Astrocyte (in vitro differentiated cells and primary cell): Measurements from ENCODE around the gene DYNC1LI2. TPM values are rescaled to one million over a fixed set of nuclear protein-coding genes. Genes with fewer than 3 reads are reported as not detected.

Experiments
- DNase-seq: peaks from one replicate; pipeline ENCODE4 v3.0.0-alpha.2; 2010; ENCODE audit warnings: low read depth
- FAIRE-seq: peaks from 2 replicates; lab custom pipeline; 2011; peaks lifted over from hg19 to GRCh38; lab: Jason Lieb, UNC
- H2AFZ ChIP-seq: 2 replicates; pipeline ENCODE4 v1.6.0; 2012; ENCODE audit warnings: low read depth, low read length, inconsistent platforms
- H3K27ac ChIP-seq: 2 replicates; pipeline ENCODE4 v1.5.1; 2011; ENCODE audit warnings: low read depth, low read length, inconsistent platforms
- H3K27me3 ChIP-seq: 2 replicates; pipeline ENCODE4 v1.6.0; 2011; ENCODE audit warnings: low read length, inconsistent platforms; ENCODE audit not compliant: insufficient read depth
- H3K36me3 ChIP-seq: 2 replicates; pipeline ENCODE4 v1.5.1; 2011; ENCODE audit warnings: low read length, inconsistent platforms; ENCODE audit not compliant: insufficient read depth
- H3K4me1 ChIP-seq: 2 replicates; pipeline ENCODE4 v1.5.1; 2011; ENCODE audit warnings: low read length, inconsistent platforms; ENCODE audit not compliant: insufficient read depth
- H3K4me2 ChIP-seq: 2 replicates; pipeline ENCODE4 v1.6.0; 2012; ENCODE audit warnings: low read length, inconsistent platforms
- H3K4me3 ChIP-seq: 2 replicates; pipeline ENCODE4 v1.5.1; 2011; ENCODE audit warnings: low read depth, mild to moderate bottlenecking, low read length, inconsistent platforms; ENCODE audit not compliant: insufficient read depth
- H3K79me2 ChIP-seq: 2 replicates; pipeline ENCODE4 v1.6.0; 2012; ENCODE audit warnings: mild to moderate bottlenecking, low read length, inconsistent platforms; ENCODE audit not compliant: insufficient read depth
- H3K9ac ChIP-seq: 2 replicates; pipeline ENCODE4 v1.6.0; 2012; ENCODE audit warnings: mild to moderate bottlenecking, low read length, inconsistent platforms
- H3K9me3 ChIP-seq: 2 replicates; pipeline ENCODE4 v1.5.1; 2012; ENCODE audit warnings: low read depth, mild to moderate bottlenecking, low read length, inconsistent platforms; ENCODE audit not compliant: insufficient read depth
- H4K20me1 ChIP-seq: 2 replicates; pipeline ENCODE4 v1.6.0; 2012; ENCODE audit warnings: low read length, inconsistent platforms; ENCODE audit not compliant: insufficient read depth
- H3K27ac Mint-ChIP-seq: one replicate; pipeline ENCODE4 v1.8.0; 2021; ENCODE audit warnings: mild to moderate bottlenecking, mixed read lengths; ENCODE audit not compliant: unreplicated experiment
- H3K27me3 Mint-ChIP-seq: one replicate; pipeline ENCODE4 v1.8.0; 2021; ENCODE audit warnings: low read depth, mixed read lengths; ENCODE audit not compliant: unreplicated experiment
- H3K36me3 Mint-ChIP-seq: one replicate; pipeline ENCODE4 v1.8.0; 2021; ENCODE audit warnings: low read depth, mixed read lengths; ENCODE audit not compliant: unreplicated experiment
- H3K4me1 Mint-ChIP-seq: one replicate; pipeline ENCODE4 v1.8.0; 2021; ENCODE audit warnings: low read depth, mixed read lengths; ENCODE audit not compliant: unreplicated experiment
- H3K4me3 Mint-ChIP-seq: one replicate; pipeline ENCODE4 v1.8.0; 2021; ENCODE audit warnings: mild to moderate bottlenecking, moderate library complexity, mixed read lengths; ENCODE audit not compliant: unreplicated experiment
- H3K9me3 Mint-ChIP-seq: one replicate; pipeline ENCODE4 v1.8.0; 2021; ENCODE audit warnings: mild to moderate bottlenecking, mixed read lengths; ENCODE audit not compliant: unreplicated experiment
- CTCF ChIP-seq: IDR thresholded peaks from 2 replicates; pipeline ENCODE4 v1.5.1; 2011; ENCODE audit warnings: low read depth, mild to moderate bottlenecking, inconsistent platforms, low read length, moderate library complexity; ENCODE audit not compliant: insufficient read depth
- EZH2 ChIP-seq: IDR thresholded peaks from 2 replicates; pipeline ENCODE4 v1.6.1; 2012; ENCODE audit warnings: mild to moderate bottlenecking, low read length, inconsistent platforms; ENCODE audit not compliant: insufficient read depth
- total RNA-seq: library from RNA; stranded (reverse); gene quantifications from 2 replicates; pipeline ENCODE4 v1.2.1, GENCODE V29; 2021

The DYNC1LI2 gene
- total RNA-seq, 1 donor from 2014 or later = 150 TPM

GRCh38 chr16:66701516-66701915 is 49.9 kb downstream of the DYNC1LI2 start:
- H3K27me3 ChIP-seq = peaks cover 3% of the 10 kb centered on the region
- FAIRE-seq (no peak), DNase-seq (no peak)
- H4K20me1 ChIP-seq = no peaks in the 10 kb centered on the region
- no peak overlapping the region for H3K27ac ChIP-seq
- peaks cover 13% of the 10 kb centered on the region for H3K27me3 Mint-ChIP-seq
- TF ChIP-seq EZH2 = no peak
- TF ChIP-seq CTCF = no peak
- H3K4me2 ChIP-seq = no peak overlapping the region
- H3K79me2 ChIP-seq = no peaks in the 10 kb centered on the region
- H3K36me3 ChIP-seq = no peaks in the 10 kb centered on the region
- H3K27ac Mint-ChIP-seq = no peak overlapping the region
- H2AFZ ChIP-seq = no peak overlapping the region
- no peaks in the 10 kb centered on the region for H3K9me3 ChIP-seq
- H3K4me3 Mint-ChIP-seq = no peak overlapping the region
- no peak overlapping the region for H3K9ac ChIP-seq
- peaks cover 9% of the 10 kb centered on the region for H3K4me1 ChIP-seq
- H3K4me1 Mint-ChIP-seq = no peaks in the 10 kb centered on the region
- no peak overlapping the region for H3K4me3 ChIP-seq
- H3K9me3 Mint-ChIP-seq = no peaks in the 10 kb centered on the region
- no peaks in the 10 kb centered on the region for H3K36me3 Mint-ChIP-seq

GRCh38 chr16:66701026-66701425 is 50.4 kb downstream of the DYNC1LI2 start:
- Mint-ChIP-seq H3K36me3 (no peaks in the 10 kb centered on the region), H3K27me3 (peaks cover 13% of the 10 kb centered on the region), H3K27ac (no peak overlapping the region), H3K4me3 (no peak overlapping the region), H3K9me3 (no peaks in the 10 kb centered on the region), H3K4me1 (no peaks in the 10 kb centered on the region)
- no peak overlapping the region for H3K9ac ChIP-seq
- no peaks in the 10 kb centered on the region for H3K9me3 ChIP-seq
- DNase-seq (no peak), FAIRE-seq (no peak)
- H3K79me2 ChIP-seq = no peaks in the 10 kb centered on the region
- no peak overlapping the region for H3K27ac ChIP-seq
- peaks cover 3% of the 10 kb centered on the region for H3K27me3 ChIP-seq
- H3K4me3 ChIP-seq = no peak overlapping the region
- TF ChIP-seq EZH2 (no peak), CTCF (no peak)
- no peak overlapping the region for H3K4me2 ChIP-seq
- no peak overlapping the region for H2AFZ ChIP-seq
- H3K4me1 ChIP-seq = peaks cover 5% of the 10 kb centered on the region
- no peaks in the 10 kb centered on the region for H3K36me3 ChIP-seq
- no peaks in the 10 kb centered on the region for H4K20me1 ChIP-seq

- no peak for FAIRE-seq
- Histone ChIP-seq H3K9ac (no peak overlapping the region), H3K27me3 (peaks cover 3% of the 10 kb centered on the region), H3K4me3 (no peak overlapping the region), H3K9me3 (no peaks in the 10 kb centered on the region), H2AFZ (no peak overlapping the region), H4K20me1 (peaks cover 8% of the 10 kb centered on the region), H3K4me2 (no peak overlapping the region), H3K36me3 (no peaks in the 10 kb centered on the region), H3K27ac (no peak overlapping the region), H3K4me1 (peaks cover 12% of the 10 kb centered on the region), H3K79me2 (no peaks in the 10 kb centered on the region)
- H3K36me3 Mint-ChIP-seq = no peaks in the 10 kb centered on the region
- H3K27ac Mint-ChIP-seq = no peak overlapping the region
- no peak for TF ChIP-seq EZH2
- no peak for TF ChIP-seq CTCF
- peaks cover 3% of the 10 kb centered on the region for H3K4me1 Mint-ChIP-seq
- no peaks in the 10 kb centered on the region for H3K9me3 Mint-ChIP-seq
- H3K4me3 Mint-ChIP-seq = no peak overlapping the region
- H3K27me3 Mint-ChIP-seq = peaks cover 13% of the 10 kb centered on the region
- DNase-seq = no peak
Observed at GRCh38 chr16:66699898-66700297, 51.5 kb downstream of the DYNC1LI2 start.
